HG03521 (cell line): Measurements from ENCODE around the gene CDHR3.

Source experiments
- ATAC-seq: cut with Tn5 transposase; IDR thresholded peaks from one replicate; pipeline ENCODE4 v1.9.1; 2021; ENCODE audit warnings: mild to moderate bottlenecking, moderate library complexity; ENCODE audit not compliant: unreplicated experiment

Gene CDHR3

DNA sequence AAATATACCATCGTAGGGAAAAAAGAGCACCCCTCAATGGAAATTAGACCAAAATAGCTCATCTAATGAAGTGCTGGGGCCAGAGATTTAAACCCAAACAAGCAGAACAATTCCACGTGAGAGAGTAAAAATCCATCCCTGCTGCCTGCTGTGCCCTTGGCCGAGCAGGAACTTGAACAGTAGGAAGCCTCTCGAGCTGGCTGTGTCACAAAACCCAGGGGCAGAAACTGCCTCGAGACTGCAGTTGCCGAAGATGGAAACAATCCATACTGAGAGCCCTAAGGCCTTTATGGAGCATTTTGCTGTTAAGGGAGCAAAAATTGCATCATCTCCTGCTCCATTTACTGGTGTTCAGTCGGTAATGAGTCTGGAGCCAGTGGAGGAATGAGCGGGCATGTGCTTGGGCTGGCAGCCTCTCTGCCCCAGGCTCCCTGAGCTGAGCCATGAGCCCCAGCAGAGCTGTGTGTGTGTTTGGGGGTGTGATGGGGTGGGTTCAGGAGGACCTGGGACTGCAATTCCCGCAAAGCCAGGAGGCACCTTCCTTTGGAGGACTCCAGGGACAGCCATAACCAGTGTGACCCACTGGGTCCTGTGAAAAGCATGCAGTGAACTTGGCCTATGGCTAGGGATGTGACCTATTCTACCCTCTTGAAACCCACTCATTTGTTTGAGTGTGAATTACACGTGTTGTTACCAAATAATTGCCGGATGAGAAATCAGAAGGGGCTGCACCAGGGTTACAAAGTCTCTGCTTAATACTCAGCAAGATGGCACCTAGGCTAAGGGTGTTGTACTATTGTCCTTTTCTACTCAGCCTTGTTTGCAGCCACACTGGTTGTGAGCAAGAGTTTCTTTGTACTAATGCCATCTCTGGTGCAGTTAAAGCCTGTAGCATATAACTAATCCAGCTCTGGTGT is 58.3 kb downstream of the CDHR3 start:
- no peak for ATAC-seq

DNA sequence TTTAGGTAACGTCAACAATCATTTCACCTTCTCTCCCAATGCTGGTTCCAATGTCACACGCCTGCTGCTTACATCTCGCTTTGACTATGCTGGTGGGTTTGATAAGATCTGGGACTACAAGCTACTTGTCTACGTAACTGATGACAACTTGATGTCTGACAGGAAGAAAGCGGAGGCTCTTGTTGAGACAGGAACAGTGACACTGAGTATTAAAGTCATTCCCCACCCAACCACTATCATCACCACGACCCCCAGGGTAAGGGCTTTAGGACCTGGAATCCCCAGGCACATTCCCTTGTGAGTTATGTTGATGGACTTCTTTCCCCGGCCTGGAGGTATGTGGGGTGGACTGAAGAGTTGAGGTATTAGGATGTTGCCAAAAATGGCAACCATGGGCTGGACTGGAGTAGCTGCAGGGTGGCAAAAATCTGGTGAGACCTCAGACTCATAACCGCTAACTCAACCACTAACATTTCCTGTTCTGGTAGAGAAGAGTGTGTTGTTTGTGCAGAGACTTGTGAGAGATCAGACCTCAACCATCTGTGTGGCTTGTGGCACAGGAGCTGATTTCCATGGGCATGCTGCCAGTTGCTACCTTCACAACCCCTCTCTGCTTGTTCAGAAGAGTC is 59.2 kb downstream of the CDHR3 start:
- no peak for ATAC-seq

DNA sequence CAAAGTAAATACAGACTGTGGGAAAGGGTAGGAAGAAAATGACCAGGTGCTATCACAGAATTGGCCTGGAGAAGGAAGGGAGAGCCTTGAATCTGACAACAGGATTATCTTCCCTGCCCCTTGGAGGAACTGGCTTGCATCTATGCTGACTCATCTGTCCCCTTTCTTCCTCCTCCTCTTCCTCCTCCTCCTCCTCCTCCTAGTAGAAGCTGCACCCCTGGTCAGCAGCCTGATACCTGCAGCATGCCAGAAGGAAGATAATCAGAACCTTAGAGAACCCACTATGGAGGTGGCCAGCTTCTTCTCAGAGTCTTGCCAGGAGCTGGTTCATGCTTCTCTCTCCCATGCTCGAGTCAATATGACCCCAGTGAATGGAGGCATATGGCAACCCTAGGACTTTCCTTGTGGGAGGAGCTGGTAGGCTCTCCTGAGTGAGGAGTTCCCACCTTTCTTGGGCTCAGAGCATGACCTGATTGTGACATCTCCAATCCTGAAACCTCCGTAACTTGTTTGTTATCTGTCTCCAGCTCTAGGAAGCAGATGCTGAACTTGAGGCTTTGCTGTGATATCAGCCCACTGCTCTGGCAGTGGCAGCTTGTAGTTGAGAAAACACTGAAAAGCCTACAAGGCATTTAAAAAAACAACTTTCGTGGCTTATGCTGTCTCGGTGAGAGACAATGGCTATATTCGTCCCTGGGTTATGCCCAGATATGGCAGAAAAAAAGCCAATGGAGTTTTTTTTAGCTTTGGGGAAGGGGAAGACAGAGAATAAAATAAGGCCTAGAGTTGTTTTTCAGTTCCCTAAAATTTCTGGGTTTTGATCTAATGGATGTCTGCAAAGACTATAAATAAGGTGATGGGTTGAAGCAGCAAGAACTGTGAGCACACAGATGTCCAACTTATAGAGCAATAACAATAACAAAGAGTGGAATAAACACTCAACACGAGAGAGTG is 60.6 kb downstream of the CDHR3 start:
- no peak for ATAC-seq

DNA sequence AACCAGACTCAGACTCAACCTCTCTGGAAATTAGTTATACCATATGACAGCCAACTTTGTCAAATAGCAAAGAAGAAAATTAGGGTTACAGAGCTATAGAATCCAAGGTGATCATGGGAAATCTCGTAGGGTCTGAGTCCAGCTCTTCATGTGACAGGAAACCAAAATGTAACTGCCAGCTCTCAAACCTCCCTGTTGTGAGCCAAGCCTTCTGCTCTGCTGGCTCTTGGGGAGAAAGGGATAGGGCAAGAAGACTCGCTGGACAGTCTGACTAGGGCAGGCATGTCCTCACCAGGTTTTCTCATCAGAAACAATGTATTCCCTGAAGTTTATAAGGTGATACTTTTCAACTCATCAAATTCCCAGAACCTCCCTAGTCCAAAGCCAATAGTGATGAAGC is 63.0 kb downstream of the CDHR3 start:
- no peak for ATAC-seq

DNA sequence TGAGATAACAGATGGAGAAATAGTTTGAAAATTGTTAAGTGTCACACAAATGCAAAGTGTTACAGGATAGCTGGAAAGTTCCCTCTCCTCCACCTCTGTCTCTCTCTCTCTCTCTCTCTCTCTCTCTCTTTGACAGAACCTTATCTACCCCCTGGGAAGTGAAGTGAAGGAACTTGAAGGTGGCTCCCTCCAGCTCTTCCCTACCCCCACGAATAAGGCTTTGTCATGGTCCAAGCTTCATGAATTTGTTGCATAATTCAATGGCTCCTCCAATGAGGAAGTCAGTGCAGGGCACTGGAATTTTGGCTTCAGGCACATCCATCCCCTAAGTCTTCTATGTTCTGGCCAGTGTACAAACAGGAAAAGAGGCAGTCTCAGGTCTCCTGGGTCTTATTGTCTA is 66.4 kb downstream of the CDHR3 start:
- no peak for ATAC-seq

DNA sequence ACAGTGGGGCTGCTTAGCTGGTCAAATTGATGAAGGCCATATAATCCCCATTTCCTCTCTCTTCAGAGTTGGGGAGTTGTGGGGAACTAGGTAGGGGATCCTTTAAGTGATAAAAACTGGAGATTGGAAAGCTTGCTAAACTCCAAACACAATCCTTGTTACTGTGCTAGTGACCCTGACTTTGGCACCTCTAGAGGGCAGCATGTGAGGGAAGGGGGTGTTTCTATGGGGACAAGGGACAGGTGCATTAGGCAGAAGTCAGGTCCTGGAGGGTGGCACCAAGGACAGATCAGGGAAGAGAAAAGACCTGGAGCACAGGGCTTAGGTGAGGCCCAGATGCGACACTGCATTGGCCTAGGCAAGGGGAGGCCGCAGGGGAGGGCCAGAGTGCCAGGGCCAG is 66.9 kb downstream of the CDHR3 start:
- no peak for ATAC-seq

DNA sequence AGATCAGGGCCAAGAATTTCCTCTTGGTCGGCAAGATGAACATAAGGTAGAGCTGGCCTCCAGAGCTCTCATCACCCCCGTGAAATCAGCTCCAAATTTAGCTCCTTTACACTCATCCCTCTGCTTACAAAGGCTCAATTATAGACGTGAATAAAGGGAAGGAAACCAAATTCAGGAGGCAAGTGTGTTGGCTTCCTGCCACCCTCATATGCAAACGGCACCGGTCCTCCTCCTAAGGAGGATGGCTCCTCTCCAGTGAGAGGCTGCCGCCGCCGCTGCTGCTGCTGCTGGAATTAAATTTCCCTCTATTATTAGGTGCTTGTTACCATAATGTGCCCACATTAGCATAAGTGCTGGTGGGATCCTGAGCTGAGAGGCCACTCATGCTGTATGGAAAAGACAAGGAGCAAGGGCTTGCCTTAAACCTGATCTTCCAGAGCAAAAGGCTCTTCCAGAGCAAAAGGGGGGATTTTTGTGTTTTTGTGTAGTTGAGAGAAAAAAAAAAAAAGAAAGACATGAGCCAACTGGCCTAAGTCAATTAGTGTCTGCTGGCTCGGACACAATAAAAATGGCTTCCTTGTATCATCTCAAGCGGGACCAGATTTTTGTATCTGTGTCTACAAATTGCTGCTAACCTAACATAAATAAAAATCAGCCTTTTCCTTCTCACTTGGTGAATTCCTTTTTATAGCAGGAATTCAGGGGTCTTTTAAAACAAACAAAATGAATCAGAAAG is 68.4 kb downstream of the CDHR3 start:
- ATAC-seq, result no peak

DNA sequence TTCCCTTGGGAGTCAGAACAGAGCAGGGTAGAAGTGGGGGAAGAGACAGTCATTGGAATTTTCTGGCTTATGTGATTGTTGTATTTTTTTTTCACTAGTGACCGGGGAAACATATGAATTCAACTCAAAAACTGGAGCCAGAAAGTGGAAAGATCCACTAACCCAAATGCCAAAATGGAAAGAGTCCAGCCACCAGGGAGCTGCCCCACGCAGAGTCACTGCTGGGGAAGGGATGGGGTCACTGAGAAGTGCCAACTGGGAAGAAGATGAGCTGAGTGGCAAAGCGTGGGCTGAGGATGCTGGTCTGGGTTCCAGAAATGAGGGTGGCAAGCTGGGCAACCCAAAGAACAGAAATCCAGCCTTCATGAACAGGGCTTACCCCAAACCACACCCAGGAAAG is 69.2 kb downstream of the CDHR3 start:
- no peak for ATAC-seq

DNA sequence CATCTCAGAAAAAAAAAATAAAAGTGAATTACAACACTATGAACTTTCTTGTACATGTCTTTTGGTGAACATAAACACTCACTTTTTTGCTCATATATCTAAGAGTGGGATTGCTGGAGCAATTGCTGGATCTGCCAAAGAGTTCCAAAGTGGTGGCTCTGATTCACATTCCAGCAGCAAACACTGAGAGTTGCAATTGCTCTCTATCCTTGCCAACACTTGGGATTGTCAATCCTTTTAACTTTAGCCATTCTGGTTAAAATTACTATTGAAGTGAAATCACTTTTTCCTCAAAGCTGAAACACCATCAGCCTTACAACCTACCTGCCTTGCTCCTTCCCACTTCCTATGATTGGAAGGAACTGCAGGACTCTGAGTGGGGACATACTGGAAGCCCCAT is 70.7 kb downstream of the CDHR3 start:
- no peak for ATAC-seq

DNA sequence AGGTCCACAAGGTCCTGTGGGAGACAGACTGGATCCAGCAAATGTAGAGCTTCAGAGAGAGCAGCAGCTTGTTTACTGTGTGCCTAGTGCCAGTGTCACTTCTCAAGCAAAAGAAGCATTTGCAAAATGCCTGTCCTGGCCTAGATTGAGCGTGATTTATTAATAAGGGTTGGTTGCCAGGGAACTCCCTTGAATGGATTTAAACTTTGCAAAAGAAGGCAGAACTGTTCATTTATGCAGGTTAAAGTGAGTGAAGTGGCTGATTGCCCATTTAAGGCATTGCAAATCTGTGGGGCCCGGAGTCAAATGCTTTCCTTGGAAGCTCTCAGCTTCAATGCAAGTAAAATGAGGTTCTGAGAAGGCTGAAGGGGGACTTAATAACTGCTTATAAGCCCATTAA is 71.3 kb downstream of the CDHR3 start:
- ATAC-seq, result no peak

DNA sequence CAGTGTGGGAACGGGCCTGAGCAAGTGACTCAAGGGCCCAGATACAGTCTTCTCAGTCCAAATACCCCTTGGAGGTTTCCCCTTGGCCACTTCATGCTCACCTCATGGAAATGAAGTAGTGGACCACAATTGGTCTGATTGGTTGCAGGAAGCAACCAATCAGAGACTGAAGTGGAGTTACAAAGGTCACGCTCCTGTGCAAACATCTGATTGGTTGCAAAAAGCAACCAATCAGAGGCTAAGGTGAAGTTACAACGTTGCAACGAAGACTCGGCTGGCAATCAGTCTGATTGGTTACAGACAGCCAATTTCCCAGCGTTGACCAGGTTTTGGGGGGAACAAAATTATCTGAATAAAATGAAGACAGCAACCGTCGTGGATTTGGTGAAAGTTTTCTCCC is 72.5 kb downstream of the CDHR3 start:
- ATAC-seq, result no peak

DNA sequence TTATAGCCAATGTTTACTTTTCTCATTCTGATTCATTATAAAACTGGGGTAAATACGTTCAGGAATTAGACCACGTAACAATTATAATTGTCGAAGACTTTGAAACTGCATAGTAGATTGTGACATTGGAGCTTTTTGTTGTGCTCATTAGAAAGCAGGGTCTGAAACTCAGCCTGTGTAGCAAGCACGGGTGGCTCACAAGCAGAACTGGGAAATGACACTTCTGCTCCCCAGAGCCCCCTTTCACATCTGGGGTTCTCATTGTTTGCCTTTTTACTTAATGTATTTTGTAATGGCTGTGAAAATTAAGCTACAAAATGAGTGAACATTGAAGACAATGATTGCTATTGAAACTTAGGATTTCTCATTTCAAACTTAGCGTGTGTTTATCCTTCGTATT is 72.9 kb downstream of the CDHR3 start:
- no peak for ATAC-seq

DNA sequence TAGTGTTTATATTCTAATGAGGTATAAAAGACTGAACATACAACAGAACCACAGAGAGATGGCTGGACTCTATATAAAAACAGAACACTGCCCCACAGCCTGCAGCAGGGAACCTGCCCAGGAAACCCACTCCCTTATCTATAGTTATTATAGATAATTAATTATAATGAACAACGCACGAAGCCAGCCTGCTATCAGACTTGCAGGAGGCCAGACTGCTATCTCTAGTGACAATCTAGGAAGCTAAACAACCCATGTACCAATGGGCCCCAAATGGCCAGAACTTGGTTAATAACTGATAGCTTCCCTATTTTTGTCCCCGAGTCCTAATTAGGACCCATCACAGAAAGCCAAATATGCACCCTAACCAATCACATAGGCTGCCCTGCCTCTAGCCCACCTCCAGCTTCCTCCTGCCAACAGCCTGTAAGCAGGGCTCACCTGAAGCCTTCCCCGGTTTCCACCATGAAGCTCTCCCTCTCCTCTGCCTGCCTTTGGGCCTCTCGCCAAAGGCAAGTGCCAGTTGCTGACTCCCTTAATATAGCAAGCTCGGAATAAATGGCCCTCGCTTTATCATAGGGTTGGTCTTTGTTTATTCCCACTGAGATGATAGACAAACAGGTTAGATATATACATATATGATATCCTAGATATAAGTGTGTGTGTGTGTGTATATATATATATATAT is 74.6 kb downstream of the CDHR3 start:
- no peak for ATAC-seq

DNA sequence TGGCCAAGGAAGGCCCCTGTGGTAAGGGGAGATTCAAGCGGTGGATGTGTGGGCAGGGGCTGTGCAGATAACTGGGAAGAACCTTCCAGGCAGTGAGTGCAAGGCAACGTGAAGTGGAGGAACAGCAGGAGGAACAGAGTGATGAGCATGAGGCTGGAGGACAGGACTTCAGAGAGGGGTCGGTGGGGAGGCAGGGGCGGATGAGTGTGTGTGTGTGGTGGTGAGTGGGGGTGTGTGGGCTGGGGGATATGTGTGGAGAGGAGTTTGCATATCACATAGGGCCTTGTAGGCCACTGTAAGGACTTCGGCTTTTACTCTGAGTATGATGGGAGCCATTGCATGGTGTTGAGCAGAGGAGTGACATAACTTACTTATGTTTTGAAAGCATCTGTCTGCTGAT is 75.2 kb downstream of the CDHR3 start:
- ATAC-seq, result no peak

DNA sequence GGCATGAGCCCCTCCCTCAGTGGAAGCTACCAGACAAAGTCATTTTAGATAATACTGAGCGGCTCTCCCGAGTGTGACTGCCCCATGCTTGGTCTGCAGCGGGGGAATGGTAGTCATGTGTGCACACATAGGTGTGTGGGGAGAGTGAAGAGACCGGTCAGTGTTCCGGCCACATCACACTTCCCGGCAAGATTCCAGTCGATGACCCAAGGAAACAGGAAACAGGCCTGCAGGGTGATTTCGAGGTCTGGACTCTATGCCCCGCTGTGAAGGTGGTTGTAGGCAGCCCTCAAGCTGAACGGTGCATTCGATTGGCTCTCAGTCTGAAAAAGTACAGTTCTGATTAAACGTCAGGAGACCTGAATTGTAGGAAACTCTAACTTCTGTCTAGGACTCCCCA is 75.9 kb downstream of the CDHR3 start:
- no peak for ATAC-seq

DNA sequence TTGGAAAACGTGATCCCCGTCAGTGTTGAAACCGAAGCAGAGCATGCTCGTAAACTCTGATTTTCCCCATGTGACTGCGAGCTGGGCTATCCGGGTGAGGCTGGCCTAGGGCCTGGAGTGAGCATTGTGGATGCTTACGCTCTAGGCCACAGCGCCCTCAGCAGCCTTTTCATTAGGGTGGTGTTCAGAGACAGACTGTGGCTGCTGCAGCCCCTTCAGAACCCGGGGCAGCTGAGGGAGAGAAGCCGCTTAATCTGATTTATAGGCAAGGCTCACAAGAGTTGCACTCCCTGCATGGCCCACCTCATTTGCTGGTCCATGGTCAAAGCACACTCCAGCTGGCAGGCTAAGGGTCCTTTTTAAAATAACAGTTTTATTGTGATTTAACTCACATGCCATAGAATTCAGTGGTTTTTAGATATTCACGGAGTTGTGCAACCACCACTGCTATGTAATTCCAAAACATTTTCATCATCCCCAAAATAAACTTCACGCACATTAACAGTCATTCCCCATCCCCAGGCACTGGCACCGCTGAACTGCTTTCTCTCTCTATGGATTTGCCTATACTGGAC is 76.5 kb downstream of the CDHR3 start:
- no peak for ATAC-seq

DNA sequence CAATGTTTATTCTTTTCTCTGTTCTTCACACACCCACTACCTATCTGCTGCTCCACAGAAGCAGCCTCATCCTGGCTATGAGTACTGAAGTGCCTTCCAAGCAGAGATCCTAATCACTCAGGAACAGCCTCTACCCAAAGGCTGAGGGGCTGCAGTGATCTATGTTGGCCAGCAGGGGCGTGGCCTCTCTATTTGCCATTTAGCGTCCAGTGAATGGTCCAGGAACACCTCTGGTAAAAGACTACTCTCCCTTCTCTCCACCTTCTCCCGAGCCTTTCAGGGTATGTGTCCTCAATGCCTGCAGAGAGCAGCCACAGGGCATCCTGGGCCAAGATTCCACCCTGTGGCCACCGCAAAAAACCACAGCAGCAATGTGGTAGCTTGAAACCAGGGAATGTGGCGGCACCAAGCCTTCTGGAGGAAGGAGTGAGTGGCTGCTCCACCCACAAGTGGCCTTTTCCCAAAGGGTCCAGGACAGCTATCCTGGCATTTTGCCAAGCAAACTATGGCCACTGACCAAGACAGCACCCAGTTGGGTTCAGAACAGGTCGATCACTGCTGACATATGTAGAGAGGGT is 78.2 kb downstream of the CDHR3 start:
- ATAC-seq, result no peak

DNA sequence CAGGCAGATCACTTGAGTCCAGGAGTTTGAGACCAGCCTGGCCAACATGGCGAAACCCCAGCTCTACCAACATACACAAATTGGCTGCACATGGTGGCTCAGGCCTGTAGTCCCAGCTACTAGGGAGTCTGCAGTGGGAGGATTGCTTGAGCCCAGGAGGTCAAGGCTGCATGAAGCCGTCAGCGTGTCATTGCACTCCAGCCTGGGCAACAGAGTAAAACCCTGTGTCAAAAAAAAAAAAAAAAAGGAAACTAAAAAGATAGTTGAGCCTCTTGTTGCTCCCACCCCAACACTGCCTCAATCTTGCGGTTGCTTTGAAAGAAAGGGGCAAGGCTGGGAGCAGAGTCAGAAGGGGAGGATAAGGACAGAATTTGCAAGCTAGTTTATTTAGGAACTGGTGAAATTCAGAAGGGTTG is 79.1 kb downstream of the CDHR3 start:
- ATAC-seq, result no peak

DNA sequence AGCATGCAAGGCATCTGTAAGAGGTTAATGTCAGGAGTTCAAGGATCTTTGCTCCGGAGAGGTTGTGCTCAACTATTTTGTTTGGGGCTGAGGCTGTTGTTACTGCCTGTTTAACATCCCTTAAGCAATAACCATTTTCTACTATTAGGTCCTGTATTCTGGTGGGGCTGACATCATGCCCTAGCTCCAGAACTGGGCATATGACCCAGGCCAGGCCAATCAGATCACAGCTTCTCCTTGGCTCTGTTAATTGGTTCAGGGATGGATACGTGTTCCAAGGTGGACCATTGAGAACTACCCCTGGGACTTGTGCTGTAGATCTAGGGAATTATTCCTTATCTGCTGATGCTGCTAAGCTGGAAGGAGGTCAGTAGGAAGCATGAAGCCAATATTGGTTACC is 82.1 kb downstream of the CDHR3 start:
- ATAC-seq, result no peak
